HG03571 (cell line): ENCODE measurements around the gene SUSD3.

Experiments used
- ATAC-seq: cut with Tn5 transposase; IDR thresholded peaks from one replicate; pipeline ENCODE4 v1.9.1; 2021; ENCODE audit not compliant: unreplicated experiment

The SUSD3 gene

DNA sequence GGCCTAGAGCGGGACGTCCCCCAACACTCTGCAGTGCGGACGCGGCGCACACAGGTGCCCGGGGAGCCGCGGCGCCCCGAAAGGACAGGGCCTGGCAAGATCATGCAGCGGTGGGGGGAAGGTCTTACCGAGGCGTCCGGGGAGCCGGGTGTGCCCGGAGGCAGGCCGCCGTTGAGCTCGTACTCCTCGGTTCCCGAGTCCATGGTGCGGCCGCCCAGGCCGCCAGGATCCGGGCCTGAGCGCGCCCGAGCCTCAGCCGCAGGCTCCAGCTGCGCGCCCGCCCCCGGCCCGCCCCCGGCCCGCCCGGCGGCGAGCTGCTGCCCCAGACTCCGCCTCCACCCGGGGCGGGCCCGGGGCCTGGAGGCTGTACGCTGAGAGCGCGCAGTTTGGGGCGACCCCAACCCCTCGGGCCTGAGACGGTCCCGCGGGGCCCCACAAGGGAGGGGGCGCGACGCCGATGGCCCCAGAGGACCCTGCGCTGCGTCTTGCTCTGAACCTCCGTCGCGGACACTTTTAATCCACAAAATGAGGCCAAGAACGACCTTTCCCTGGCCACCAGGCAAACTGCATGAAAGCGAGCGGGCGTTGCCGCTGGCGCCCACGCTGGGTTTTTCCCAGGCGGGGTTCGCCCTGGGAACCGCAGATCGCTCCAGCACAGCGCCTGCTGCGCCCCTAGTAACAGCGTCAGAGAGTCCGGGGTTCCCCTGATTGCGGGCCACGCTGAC, 75.7 kb downstream of the SUSD3 start, which contains the start of gene NINJ1:
NINJ1 (minus strand) TSS at position 237 of the 725 bp plus-strand sequence; CDS start at position 203, 34 bp downstream.
- ATAC-seq, result peak; percentile 63
